ENCODE results near the gene DTNA.

DNA sequence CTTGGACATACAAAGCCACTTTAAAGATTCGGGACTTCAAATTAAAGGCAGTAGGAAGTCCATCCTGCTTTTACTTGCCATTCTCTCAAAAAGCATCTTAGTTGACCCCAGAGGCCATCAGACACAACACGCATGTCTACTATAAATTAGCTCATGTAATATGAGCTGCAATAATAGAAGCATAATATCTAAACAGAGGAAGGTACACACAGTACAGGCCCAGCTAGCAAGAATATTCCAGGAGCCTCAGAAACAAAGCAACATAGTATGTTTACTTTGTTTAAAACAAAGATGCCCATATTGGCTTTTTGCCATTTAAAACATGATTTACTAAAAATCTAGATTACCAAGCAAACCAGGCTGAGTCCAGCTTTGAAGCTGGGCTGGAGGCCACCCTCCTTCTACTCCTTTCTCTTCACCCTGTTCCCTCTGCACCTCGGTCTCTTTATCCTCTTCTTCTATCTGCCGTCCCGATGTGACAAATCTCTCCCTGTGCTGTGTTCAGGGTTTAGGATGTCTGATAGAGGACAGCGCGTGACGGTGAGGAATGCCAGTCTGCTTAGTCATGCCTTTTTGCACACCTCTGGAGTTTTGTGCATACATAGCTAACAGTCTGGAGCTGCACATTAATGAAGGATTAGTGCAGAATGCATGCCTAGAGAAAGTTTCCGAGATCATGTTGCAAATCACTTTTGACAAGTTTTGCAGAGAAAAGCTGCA lies 28.2 kb downstream of the DTNA start:
- TF ChIP-seq YY1 (IDR thresholded peaks at IDR 0.05; ENCODE audit: insufficient read depth, insufficient read length) (no peak), SUZ12 (IDR thresholded peaks at IDR 0.05; ENCODE audit: extremely low read depth, insufficient read depth, insufficient read length) (no peak)
